22Rv1 (cell line): ENCODE results near the gene CHST6.

Experiments used
- CTCF ChIP-seq: fragments of 450-650 bp; IDR thresholded peaks from 2 replicates; pipeline ENCODE4 v1.5.1; 2017; ENCODE audit warnings: mild to moderate bottlenecking
- ZFX ChIP-seq: fragments of 450-650 bp; IDR thresholded peaks from 2 replicates; pipeline ENCODE4 v1.6.1; 2017; ENCODE audit warnings: antibody characterized with exemption, borderline replicate concordance

DNA sequence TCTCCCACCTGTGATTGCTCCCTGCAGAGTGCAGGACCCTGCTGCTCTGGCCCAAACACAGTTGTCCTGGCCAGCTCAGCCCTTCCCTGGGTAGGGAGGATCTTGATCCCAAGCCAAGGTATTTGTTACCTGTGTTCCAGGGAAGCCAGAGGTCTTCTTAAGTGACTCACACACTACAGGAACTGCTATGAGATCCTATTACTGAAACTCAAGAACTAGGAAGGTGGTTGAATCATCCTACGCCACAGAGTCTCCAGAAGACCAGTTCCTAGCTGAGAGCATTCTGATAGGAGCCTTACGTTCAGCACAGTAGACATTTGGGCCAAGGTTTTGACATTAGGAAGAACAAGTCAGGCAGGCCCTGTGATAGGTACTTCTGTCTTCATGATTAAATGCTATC lies 12.0 kb downstream of the CHST6 start:
- TF ChIP-seq CTCF (no peak), ZFX (no peak)
